BE2C (cell line): ENCODE data around the gene SH3BGRL3.

ENCODE experiments used
- DNase-seq: peaks from one replicate; pipeline ENCODE4 v3.0.0-alpha.2; 2020
- H3K27me3 ChIP-seq: fragments of 250-450 bp; sonication (Bioruptor Pico); 2 replicates; pipeline ENCODE4 v1.5.1; 2020; ENCODE audit warnings: mild to moderate bottlenecking
- H3K36me3 ChIP-seq: fragments of 250-450 bp; sonication (Bioruptor Pico); 2 replicates; pipeline ENCODE4 v1.5.1; 2020; ENCODE audit warnings: mild to moderate bottlenecking
- H3K4me1 ChIP-seq: fragments of 250-450 bp; sonication (Bioruptor Pico); 2 replicates; pipeline ENCODE4 v1.5.1; 2020
- H3K4me3 ChIP-seq: 2 replicates; pipeline ENCODE4 v1.5.1; 2011; ENCODE audit warnings: low read depth, low read length
- H3K9me3 ChIP-seq: fragments of 250-450 bp; sonication (Bioruptor Pico); 2 replicates; pipeline ENCODE4 v1.5.1; 2020
- TF ChIP-seq, protein P1 (sequence below): IDR thresholded peaks from 2 replicates; pipeline ENCODE4 v1.5.1; 2012; ENCODE audit warnings: mild to moderate bottlenecking, low read depth, low read length

The SH3BGRL3 gene

DNA sequence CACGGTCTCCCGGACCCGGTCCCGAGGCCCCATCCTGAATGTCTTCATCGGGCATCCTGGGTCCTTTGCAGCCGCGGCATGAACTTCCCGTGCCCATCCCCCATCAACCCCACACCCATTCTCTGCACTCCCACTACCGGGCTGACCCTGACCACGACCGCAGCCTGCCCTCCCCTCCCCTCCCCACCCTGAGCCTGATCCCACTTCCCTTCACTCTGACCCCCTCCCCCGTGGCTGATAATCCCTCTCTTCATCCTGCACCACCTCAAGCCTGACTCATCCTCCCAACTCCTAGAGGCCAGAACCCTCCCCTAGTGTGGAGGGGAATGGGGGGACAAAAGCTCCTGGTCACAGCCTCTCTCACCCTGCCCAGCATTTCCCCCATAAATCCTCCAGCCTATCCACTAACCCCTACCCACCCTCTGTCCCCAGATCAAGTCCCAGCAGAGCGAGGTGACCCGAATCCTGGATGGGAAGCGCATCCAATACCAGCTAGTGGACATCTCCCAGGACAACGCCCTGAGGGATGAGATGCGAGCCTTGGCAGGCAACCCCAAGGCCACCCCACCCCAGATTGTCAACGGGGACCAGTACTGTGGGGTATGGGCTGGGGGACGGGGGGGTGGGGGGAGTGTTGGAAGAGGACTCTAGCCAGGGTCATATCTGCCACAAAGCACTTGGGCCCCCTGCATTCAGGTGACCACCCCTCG lies 602 bp downstream of the SH3BGRL3 start:
- DNase-seq: no peak
- TF ChIP-seq, protein P1, sequence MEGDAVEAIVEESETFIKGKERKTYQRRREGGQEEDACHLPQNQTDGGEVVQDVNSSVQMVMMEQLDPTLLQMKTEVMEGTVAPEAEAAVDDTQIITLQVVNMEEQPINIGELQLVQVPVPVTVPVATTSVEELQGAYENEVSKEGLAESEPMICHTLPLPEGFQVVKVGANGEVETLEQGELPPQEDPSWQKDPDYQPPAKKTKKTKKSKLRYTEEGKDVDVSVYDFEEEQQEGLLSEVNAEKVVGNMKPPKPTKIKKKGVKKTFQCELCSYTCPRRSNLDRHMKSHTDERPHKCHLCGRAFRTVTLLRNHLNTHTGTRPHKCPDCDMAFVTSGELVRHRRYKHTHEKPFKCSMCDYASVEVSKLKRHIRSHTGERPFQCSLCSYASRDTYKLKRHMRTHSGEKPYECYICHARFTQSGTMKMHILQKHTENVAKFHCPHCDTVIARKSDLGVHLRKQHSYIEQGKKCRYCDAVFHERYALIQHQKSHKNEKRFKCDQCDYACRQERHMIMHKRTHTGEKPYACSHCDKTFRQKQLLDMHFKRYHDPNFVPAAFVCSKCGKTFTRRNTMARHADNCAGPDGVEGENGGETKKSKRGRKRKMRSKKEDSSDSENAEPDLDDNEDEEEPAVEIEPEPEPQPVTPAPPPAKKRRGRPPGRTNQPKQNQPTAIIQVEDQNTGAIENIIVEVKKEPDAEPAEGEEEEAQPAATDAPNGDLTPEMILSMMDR: no peak
- peak overlapping the region; percentile 63 for H3K4me3 ChIP-seq
- no peaks in the 10 kb centered on the region for H3K9me3 ChIP-seq
- no peaks in the 10 kb centered on the region for H3K27me3 ChIP-seq
- peaks cover 11% of the 10 kb centered on the region for H3K4me1 ChIP-seq
- peaks cover 15% of the 10 kb centered on the region for H3K36me3 ChIP-seq

DNA sequence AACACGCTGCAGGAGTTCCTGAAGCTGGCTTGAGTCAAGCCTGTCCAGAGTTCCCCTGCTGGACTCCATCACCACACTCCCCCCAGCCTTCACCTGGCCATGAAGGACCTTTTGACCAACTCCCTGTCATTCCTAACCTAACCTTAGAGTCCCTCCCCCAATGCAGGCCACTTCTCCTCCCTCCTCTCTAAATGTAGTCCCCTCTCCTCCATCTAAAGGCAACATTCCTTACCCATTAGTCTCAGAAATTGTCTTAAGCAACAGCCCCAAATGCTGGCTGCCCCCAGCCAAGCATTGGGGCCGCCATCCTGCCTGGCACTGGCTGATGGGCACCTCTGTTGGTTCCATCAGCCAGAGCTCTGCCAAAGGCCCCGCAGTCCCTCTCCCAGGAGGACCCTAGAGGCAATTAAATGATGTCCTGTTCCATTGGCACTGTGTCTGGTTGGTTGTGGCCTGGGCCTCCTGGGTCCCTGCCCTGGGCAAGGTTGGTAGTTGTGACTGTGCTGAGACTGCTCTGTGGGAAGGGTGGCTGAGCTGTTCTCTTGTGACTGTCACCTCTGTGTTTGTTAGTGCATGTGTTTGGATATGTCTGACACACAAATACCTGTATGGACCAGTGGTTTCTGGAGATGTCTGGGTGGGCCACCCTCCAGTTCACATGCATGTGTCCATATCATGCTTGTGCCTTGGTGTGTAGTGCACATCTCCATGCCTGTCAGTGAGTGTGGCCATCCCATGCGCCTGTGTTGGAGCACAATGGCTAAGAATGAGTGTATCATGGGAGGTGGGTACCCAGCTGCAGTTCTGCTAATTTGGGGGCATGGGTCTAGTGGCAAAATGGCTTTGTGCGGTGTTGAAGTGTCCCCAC lies 1.4 kb downstream of the SH3BGRL3 start:
- Histone ChIP-seq H3K27me3 (no peaks in the 10 kb centered on the region), H3K4me3 (no peak overlapping the region), H3K36me3 (peaks cover 15% of the 10 kb centered on the region), H3K9me3 (no peaks in the 10 kb centered on the region), H3K4me1 (peaks cover 7% of the 10 kb centered on the region)
- TF ChIP-seq, protein P1: no peak
- DNase-seq: no peak

DNA sequence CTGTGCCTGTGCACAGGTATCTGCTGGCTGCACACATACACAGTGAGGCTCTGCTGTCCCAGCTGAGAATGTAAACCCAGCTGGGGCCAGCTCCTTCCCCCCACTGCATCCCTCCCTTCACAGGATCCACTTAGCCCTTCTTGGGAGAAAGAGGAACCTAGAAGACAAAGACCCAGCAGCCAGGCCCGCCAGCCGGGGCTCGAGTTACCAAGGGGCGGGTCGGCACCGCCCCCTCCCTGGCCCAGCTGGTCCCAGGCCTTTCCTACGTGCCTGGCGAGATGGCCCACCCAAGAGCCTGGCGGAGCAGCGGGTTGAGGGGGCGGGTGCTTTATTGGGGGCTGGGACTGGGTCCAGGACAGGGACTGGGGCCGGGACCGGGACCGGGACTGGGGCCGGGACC lies 2.1 kb downstream of the SH3BGRL3 start:
- no peaks in the 10 kb centered on the region for H3K9me3 ChIP-seq
- DNase-seq: no peak
- H3K27me3 ChIP-seq: no peaks in the 10 kb centered on the region
- H3K4me1 ChIP-seq: peaks cover 7% of the 10 kb centered on the region
- peaks cover 9% of the 10 kb centered on the region for H3K36me3 ChIP-seq
- H3K4me3 ChIP-seq: no peak overlapping the region
- TF ChIP-seq, protein P1: no peak

- Histone ChIP-seq H3K9me3 (no peaks in the 10 kb centered on the region), H3K36me3 (peaks cover 4% of the 10 kb centered on the region), H3K4me1 (peaks cover 7% of the 10 kb centered on the region), H3K4me3 (no peak overlapping the region), H3K27me3 (no peaks in the 10 kb centered on the region)
- DNase-seq: no peak
- TF ChIP-seq, protein P1: no peak
Observed at GRCh38 chr1:26282401-26282918, 2.6 kb downstream of the SH3BGRL3 start.

DNA sequence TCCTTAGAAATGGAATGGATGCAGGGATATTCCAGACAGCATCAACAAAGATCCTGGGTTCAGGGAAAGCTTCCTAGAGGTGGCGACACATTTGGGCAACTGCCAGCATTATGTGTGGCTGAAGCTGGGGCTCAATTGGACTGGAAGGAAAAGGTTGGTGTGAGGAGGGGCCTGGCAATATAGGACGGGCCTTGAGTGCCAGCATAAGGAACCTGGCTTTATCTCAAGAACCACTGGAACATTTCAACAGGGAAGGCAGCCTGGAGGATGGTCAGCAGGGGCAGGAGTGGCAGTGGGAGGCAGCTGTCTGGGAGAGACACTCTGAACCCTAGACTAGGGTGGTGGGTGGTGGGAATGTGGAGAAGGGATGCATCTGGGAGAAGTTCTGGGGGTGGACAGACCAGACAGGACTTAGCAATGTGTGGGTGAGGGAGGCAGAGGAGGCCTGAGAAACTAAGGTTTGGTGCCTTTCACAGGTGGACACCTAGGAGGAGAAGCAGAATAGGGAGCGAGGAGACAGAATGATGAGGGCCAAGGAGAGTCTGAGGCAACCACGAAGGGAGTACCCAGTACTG lies 3.5 kb downstream of the SH3BGRL3 start:
- TF ChIP-seq, protein P1: no peak
- Histone ChIP-seq H3K4me3 (no peak overlapping the region), H3K27me3 (no peaks in the 10 kb centered on the region), H3K36me3 (no peaks in the 10 kb centered on the region), H3K4me1 (peaks cover 4% of the 10 kb centered on the region; the same call in 1 of the 2 replicates), H3K9me3 (no peaks in the 10 kb centered on the region)
- DNase-seq: no peak
